Keratinocyte (primary cell): ENCODE data around the gene SLC31A2. TPM values are rescaled to one million over a fixed set of nuclear protein-coding genes. Genes with fewer than 3 reads are reported as not detected.
"Not testable (repeated sequence)": the region's sequence is repeated elsewhere in the genome, so short reads cannot be mapped to it uniquely, and the experiment has no call there.

ENCODE experiments used
- DNase-seq: peaks from one replicate; pipeline ENCODE4 v3.0.0-alpha.2; 2011; ENCODE audit warnings: low read depth, missing footprints, low spot score
- FAIRE-seq: peaks from 2 replicates; lab custom pipeline; 2011; peaks lifted over from hg19 to GRCh38; lab: Jason Lieb, UNC
- H2AFZ ChIP-seq: 2 replicates; pipeline ENCODE4 v1.6.0; 2012; ENCODE audit warnings: low read length, control low read depth, inconsistent platforms; ENCODE audit not compliant: control insufficient read depth
- H3K27ac ChIP-seq: 2 replicates; pipeline ENCODE4 v1.5.1; 2011; ENCODE audit warnings: low read length; ENCODE audit not compliant: control insufficient read depth, insufficient read depth
- H3K27me3 ChIP-seq: 3 replicates; pipeline ENCODE4 v1.6.0; 2011; ENCODE audit warnings: low read length; ENCODE audit not compliant: control insufficient read depth, insufficient read depth; ENCODE audit errors: extremely low read depth
- H3K36me3 ChIP-seq, 2 experiments: 2 replicates in 1 of 2; 3 replicates in 1 of 2; pipeline ENCODE4 v1.5.1; 2011; ENCODE audit warnings: low read length in 2 of 2, mild to moderate bottlenecking in 1 of 2; ENCODE audit not compliant: control insufficient read depth in 2 of 2, insufficient read depth in 2 of 2; ENCODE audit errors: extremely low read depth in 1 of 2
- H3K4me1 ChIP-seq: 3 replicates; pipeline ENCODE4 v1.5.1; 2011; ENCODE audit warnings: low read length; ENCODE audit not compliant: control insufficient read depth, insufficient read depth; ENCODE audit errors: extremely low read depth
- H3K4me2 ChIP-seq: 3 replicates; pipeline ENCODE4 v1.6.0; 2011; ENCODE audit warnings: low read depth, low read length; ENCODE audit not compliant: control insufficient read depth, insufficient read depth; ENCODE audit errors: extremely low read depth
- H3K4me3 ChIP-seq, 3 experiments: fragments of 200-600 bp in 1 of 3; sonication (generic) in 1 of 3; 2 replicates in 2 of 3; 3 replicates in 1 of 3; pipeline ENCODE4 v1.5.1; 2011 to 2016; ENCODE audit warnings: low read length in 3 of 3, mild to moderate bottlenecking in 3 of 3, control low read depth in 2 of 3, inconsistent platforms in 1 of 3, low read depth in 1 of 3, mixed read lengths in 1 of 3, mixed run types in 1 of 3, moderate library complexity in 1 of 3; ENCODE audit not compliant: control insufficient read depth in 2 of 3, insufficient read depth in 2 of 3; ENCODE audit errors: extremely low read depth in 1 of 3
- H3K79me2 ChIP-seq: 2 replicates; pipeline ENCODE4 v1.6.0; 2012; ENCODE audit warnings: low read length; ENCODE audit not compliant: control insufficient read depth, insufficient read depth
- H3K9ac ChIP-seq: 3 replicates; pipeline ENCODE4 v1.6.0; 2011; ENCODE audit warnings: low read length; ENCODE audit not compliant: control insufficient read depth, insufficient read depth; ENCODE audit errors: extremely low read depth
- H3K9me1 ChIP-seq: 3 replicates; pipeline ENCODE4 v1.6.0; 2011; ENCODE audit warnings: low read length; ENCODE audit not compliant: control insufficient read depth, insufficient read depth; ENCODE audit errors: extremely low read depth
- H3K9me3 ChIP-seq: 2 replicates; pipeline ENCODE4 v1.5.1; 2012; ENCODE audit warnings: low read depth, low read length; ENCODE audit not compliant: control insufficient read depth
- H4K20me1 ChIP-seq: 3 replicates; pipeline ENCODE4 v1.6.0; 2011; ENCODE audit warnings: low read length; ENCODE audit not compliant: control insufficient read depth, insufficient read depth; ENCODE audit errors: extremely low read depth
- EZH2 ChIP-seq: IDR thresholded peaks from one replicate; pipeline ENCODE4 v1.6.1; 2012; ENCODE audit warnings: inconsistent platforms, mild to moderate bottlenecking, low read length, moderate library complexity
- dilution Hi-C: fragments of 300-500 bp; cut with MboI; formaldehyde crosslinking; loops from one replicate; pipeline ENCODE4 v1.7.0; 2020; ENCODE audit warnings: low sequenced_read_pairs; ENCODE audit not compliant: extremely low pct_ligation_motif_present
- polyA plus RNA-seq, 5 experiments: library from polyadenylated mRNA; depleted of rRNA in 3 of 5; stranded (reverse) in 3 of 5; stranded (forward) in 1 of 5; unstranded in 1 of 5; fragments of >200 nt; gene quantifications; 1 replicate in 1 of 5; 2 replicates in 3 of 5; 3 replicates in 1 of 5; pipeline versions ENCODE4 v1.2.1 to v1.2.3, GENCODE V29; 2011 to 2012; ENCODE audit warnings: missing spikeins in 2 of 5, low read depth in 1 of 5, low replicate concordance in 1 of 5
- TF ChIP-seq, protein P1 (sequence below), 3 experiments: IDR thresholded peaks in 1 of 3; conservative IDR thresholded peaks in 1 of 3; optimal IDR thresholded peaks in 1 of 3; 2 replicates in 2 of 3; 3 replicates in 1 of 3; pipeline versions ENCODE3 to v1.5.1; 2011; ENCODE audit warnings: low read length in 3 of 3, mild to moderate bottlenecking in 3 of 3, moderate library complexity in 2 of 3, control low read depth in 1 of 3, inconsistent platforms in 1 of 3; ENCODE audit not compliant: insufficient read depth in 2 of 3; ENCODE audit errors: extremely low read depth in 1 of 3

Gene SLC31A2
- polyA plus RNA-seq, 1 donor (not counting 4 experiments of a cell fraction or from before 2014, with no cell fraction given) = 111 TPM

DNA sequence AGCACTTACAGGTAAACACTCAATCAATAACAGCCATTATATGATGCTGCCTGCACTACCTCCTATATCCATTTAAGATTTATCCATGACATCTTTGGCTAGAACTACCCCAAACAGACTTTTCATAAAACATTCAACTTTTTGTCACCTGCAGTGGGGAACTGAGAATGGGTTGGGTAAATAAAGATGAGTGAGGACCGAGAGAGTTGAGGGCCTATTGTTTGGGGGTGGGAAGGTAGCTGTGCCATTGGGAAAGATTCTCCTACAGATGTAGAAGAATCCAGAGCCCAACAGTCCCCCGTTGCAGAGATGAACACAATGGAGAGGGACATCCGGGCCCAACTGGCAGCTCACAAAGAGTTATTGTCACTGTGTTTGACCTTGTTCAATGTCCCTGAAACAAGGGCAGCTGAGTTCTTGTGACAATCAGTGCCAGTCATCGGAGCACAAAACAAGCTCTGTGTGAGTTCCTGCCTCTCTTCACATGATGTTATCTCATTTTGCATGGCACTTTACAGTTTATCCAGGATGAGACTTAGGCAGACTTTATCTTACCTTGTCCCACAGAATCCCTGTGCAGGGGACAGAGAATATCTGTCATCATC is 11.5 kb upstream of the SLC31A2 start:
- H3K9ac ChIP-seq = no peak overlapping the region
- no peaks in the 10 kb centered on the region for H3K36me3 ChIP-seq
- no peak overlapping the region for H3K4me3 ChIP-seq
- H3K79me2 ChIP-seq = no peaks in the 10 kb centered on the region
- no peak overlapping the region for H3K4me2 ChIP-seq
- peaks cover 24% of the 10 kb centered on the region for H3K27me3 ChIP-seq
- FAIRE-seq (no peak), DNase-seq (no peak)
- no peaks in the 10 kb centered on the region for H3K4me1 ChIP-seq
- no peaks in the 10 kb centered on the region for H4K20me1 ChIP-seq
- H3K9me3 ChIP-seq = no peaks in the 10 kb centered on the region
- no peak overlapping the region for H2AFZ ChIP-seq
- dilution Hi-C loops = no loop called here
- H3K27ac ChIP-seq = no peak overlapping the region
- H3K9me1 ChIP-seq = no peaks in the 10 kb centered on the region
- TF ChIP-seq, protein P1, sequence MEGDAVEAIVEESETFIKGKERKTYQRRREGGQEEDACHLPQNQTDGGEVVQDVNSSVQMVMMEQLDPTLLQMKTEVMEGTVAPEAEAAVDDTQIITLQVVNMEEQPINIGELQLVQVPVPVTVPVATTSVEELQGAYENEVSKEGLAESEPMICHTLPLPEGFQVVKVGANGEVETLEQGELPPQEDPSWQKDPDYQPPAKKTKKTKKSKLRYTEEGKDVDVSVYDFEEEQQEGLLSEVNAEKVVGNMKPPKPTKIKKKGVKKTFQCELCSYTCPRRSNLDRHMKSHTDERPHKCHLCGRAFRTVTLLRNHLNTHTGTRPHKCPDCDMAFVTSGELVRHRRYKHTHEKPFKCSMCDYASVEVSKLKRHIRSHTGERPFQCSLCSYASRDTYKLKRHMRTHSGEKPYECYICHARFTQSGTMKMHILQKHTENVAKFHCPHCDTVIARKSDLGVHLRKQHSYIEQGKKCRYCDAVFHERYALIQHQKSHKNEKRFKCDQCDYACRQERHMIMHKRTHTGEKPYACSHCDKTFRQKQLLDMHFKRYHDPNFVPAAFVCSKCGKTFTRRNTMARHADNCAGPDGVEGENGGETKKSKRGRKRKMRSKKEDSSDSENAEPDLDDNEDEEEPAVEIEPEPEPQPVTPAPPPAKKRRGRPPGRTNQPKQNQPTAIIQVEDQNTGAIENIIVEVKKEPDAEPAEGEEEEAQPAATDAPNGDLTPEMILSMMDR (optimal IDR thresholded peaks at IDR 0.05 in 1 of 3, IDR thresholded peaks at IDR 0.05 in 1 of 3, conservative IDR thresholded peaks at IDR 0.05 in 1 of 3; ENCODE audit: extremely low read depth in 1 of 3, insufficient read depth in 2 of 3, low read length in 3 of 3) = no peak
- no peak for TF ChIP-seq EZH2

DNA sequence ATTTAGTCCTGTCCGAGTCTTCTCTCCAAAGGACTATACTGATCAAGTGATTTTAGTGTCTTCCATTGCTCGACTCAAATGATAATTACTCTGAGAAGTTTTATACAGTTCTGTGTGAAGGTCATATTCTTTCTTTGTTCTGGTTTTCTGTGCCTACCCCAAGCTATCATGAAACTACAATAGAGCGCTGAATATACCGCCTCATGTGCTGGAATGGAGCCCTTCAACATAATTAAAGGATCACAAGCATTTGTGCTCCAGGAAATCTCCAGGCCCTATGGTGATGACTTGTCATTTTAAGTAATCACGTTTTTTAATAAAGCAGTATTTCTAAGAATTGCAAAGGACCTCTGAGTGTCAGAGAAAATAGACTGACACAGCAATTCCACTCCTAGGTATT is 10.9 kb upstream of the SLC31A2 start:
- H2AFZ ChIP-seq = no peak overlapping the region
- H4K20me1 ChIP-seq = no peaks in the 10 kb centered on the region
- no peaks in the 10 kb centered on the region for H3K4me1 ChIP-seq
- DNase-seq (no peak), FAIRE-seq (no peak)
- no peaks in the 10 kb centered on the region for H3K79me2 ChIP-seq
- dilution Hi-C loops = no loop called here
- no peaks in the 10 kb centered on the region for H3K36me3 ChIP-seq
- TF ChIP-seq EZH2 = no peak
- TF ChIP-seq, protein P1 (optimal IDR thresholded peaks at IDR 0.05 in 1 of 3, IDR thresholded peaks at IDR 0.05 in 1 of 3, conservative IDR thresholded peaks at IDR 0.05 in 1 of 3; ENCODE audit: extremely low read depth in 1 of 3, insufficient read depth in 2 of 3, low read length in 3 of 3) = no peak
- no peak overlapping the region for H3K4me2 ChIP-seq
- H3K9ac ChIP-seq = no peak overlapping the region
- H3K4me3 ChIP-seq = no peak overlapping the region
- peaks cover 31% of the 10 kb centered on the region for H3K27me3 ChIP-seq
- H3K9me3 ChIP-seq = no peaks in the 10 kb centered on the region
- H3K27ac ChIP-seq = no peak overlapping the region
- no peaks in the 10 kb centered on the region for H3K9me1 ChIP-seq

DNA sequence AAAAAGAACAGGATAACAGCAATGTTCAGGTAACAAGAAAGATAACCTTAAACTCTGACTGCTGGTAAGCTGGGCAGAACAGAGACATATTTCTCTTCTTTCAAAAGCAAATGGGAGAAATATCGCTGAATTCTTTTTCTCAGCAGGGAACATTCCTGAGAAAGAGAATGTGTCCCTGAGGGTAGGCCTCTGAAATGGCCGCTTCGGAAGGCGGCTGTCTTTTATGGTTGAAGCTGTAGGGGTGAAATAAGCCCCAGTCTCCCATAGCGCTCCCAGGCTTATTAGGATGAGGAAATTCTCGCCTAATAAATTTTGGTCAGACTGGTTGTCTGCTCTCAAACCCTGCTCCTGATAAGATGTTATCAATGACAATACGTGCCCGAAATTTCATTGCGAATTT is 9.9 kb upstream of the SLC31A2 start:
- H3K79me2 ChIP-seq, H3K4me1 ChIP-seq, FAIRE-seq, DNase-seq, H3K4me3 ChIP-seq, H2AFZ ChIP-seq, H3K4me2 ChIP-seq, H3K9ac ChIP-seq, H4K20me1 ChIP-seq, H3K9me1 ChIP-seq, H3K36me3 ChIP-seq, H3K27ac ChIP-seq, H3K9me3 ChIP-seq, dilution Hi-C loops: not testable (repeated sequence)
- H3K27me3 ChIP-seq = peaks cover 32% of the 10 kb centered on the region
